ENCODE measurements around the gene STAC2.

Gene STAC2

DNA sequence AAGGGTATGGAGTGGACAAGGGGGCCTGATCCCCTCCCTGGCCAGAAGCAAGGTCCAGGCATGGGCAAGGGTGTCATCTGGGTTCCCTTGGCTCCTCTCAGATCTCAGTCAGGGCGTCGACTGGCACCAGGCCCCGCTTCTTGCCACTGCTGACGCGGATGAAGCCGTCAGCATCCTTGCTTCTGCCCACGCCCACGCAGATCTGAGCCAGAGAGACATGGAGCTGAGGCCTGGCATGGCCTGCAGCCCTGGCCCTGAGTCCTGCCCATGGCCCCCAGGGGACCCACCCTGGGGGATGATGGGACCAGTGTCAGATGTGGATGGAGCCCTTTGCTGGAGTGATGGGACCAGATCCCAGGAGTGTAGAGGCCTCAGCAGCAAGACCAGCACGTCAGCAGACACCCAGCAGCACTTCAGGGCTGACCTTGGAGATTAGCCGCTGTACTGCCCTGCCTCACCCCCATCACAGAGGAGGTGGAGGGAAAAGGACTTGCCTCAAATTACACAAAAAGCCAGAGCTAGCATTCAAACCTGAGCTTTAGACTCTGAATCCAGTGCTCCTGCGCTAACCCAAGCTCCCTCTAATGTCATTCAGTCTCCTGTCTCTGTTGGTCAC is 13.4 kb downstream of the STAC2 start:
- in situ Hi-C loops (cut with HindIII; ENCODE audit: low sequenced_read_pairs), result no loop called here

DNA sequence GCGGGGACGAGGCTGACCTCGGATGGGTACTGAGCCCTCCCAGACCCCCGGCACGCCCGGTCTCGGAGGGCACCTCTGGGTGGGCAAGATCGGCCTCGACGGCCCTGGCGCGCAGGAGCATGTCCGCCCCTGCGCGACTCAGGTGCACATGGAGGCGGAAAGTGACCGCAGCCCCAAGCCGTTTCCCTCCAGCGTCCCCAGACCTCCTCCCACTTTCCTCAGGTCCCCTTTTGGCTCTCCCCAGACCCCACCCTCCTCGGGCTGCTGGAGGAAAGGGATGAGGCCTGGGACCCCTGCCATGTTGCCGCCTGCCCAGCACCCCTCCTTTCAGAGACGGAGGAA is 15.7 kb downstream of the STAC2 start:
- in situ Hi-C loops (cut with HindIII; ENCODE audit: low sequenced_read_pairs), result no loop called here

DNA sequence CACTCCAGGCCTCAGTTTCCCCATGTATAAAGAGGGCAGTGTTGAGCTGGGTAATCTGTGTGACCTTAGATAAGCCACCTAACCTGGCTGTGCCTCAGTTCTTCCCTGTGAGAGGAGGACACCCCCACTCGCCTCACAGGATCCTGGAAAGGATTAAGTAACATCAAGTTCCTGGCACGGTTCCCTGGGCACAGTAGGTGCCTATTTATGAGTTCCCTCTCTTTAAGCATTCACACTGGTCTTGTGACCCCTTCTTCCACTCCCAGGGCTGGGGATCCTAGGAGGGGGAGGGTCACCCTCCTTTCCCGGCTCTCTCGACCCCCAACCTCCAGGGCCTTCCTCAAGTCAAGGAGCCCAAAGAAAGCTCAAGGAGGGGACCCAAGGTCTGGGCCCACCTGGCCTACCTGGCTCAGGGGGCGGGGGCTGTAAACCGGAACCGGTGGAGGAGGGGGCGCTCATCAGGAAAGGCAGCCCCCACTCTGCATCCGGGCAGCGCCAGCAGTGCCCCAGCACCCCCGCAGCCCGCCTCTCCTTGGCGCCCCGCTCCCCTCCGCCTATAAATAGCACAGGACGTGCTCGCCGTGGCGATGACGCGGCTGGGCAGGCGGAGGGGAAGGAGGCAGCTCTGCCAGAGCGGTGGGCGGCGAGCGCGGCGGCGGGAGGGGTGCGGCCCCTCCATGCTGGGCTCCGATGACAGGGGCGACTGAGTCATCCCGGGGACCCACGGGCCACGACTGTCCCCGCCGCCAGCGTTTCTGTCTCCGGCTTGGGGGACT is 16.2 kb downstream of the STAC2 start:
- in situ Hi-C loops (cut with HindIII; ENCODE audit: low sequenced_read_pairs), result no loop called here

- in situ Hi-C loops (cut with HindIII; ENCODE audit: low sequenced_read_pairs), result no loop called here
These were observed 16.9 kb downstream of the STAC2 start for GRCh38 chr17:39208893-39209292.

GRCh38 chr17:39208136-39208535 is 17.6 kb downstream of the STAC2 start:
- in situ Hi-C loops (cut with HindIII; ENCODE audit: low sequenced_read_pairs), result no loop called here

DNA sequence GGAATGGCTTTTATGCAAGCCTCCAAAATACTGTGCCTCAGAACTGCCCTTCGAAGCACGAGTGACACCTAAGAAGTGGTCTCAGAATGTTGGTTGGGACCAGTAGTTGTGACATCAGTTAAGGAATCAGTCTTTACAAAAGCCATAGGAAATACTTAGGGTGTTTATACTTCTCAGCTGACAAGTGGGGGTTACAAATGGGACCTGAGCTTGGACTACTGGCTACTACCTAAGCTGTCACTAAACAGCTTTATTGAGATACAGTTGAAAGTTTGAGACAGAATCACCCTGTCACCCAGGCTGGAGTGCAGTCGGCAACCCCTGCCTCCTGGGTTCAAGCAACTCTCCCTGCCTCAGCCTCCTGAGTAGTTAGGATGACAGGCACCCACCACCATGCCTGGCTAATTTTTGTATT is 20.6 kb downstream of the STAC2 start:
- in situ Hi-C loops (cut with HindIII; ENCODE audit: low sequenced_read_pairs), result no loop called here

DNA sequence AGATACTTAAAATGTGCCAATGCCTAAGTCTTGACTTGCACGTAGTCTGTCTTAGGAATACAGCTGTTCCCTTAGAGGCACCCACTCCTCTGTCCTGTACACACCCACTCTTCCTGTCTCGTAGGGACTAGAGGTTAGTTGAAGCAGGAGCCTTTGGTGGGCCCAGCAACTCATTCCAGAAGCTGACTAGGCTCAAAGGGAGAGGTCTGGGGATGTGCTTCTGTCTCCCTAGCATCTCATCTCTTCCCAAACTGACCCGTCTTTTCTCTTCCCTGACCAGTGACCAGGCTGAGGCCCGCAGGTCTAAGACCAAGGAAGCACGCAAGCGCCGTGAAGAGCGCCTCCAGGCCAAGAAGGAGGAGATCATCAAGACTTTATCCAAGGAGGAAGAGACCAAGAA is 21.5 kb downstream of the STAC2 start:
- in situ Hi-C loops (cut with HindIII; ENCODE audit: low sequenced_read_pairs), result no loop called here

DNA sequence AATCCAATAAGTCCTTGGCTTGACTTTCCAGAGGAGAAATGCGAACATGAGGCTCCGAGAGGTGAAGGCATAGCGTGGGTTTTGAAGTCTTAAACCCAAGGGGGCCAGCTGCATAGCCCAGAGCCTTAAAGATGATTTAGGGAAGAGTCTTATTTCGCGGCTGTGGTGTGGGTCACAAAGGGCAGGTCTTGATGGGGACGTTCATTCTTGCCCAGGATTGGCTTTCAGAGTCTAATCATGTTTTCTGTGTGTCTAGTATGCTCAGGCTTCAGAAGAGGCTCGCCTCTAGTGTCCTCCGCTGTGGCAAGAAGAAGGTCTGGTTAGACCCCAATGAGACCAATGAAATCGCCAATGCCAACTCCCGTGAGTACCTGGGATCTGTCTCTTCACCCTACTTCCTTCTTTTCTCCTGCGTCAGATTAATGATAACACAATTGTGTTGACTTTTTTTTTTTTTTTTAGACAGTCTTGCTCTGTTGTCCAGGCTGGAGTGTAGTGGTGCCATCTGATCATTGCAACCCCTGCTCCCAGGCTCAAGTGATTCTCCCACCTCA is 24.7 kb downstream of the STAC2 start:
- in situ Hi-C loops (cut with HindIII; ENCODE audit: low sequenced_read_pairs), result no loop called here

- in situ Hi-C loops (cut with HindIII; ENCODE audit: low sequenced_read_pairs), result no loop called here
These were observed 25.5 kb downstream of the STAC2 start, which contains the start of gene RPL19 for GRCh38 chr17:39200070-39200879. RPL19 (plus strand) TSS chr17:39200283; CDS start chr17:39200345, 62 bp downstream.

DNA sequence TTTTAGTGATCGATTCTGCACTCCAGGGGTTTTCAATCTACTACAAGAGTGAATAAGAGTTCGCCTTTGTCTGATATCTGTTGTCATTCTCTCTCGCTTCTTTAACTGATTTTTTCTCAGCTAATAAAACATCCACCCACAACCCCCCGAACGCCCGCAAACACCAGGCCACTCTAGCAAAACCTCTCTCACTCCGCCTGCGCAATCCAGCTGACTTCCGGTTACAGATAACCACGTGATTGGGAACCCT is 26.0 kb downstream of the STAC2 start:
- in situ Hi-C loops (cut with HindIII; ENCODE audit: low sequenced_read_pairs), result loop anchor here (25.0 kb wide), 1 partner anchor 312 kb away; no protein-coding TSS in a partner anchor

DNA sequence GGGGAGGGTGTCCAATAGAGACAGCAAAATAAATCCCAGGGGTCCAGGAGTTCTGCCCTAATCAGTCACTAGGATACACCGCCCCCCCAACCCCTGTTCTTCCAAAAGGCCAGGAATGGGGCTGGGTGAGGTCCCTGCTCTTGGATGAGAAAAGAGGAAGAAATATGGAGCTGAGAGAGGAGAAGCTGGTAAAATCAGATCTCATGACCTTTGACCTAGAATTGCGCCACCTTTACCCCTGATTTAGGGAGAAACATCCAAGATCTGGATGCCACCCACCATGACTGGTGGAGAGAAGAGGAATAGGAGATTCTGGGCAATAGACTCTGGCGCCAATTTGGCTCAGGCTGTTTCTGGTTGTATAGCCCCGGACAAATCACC is 27.6 kb downstream of the STAC2 start:
- in situ Hi-C loops (cut with HindIII; ENCODE audit: low sequenced_read_pairs), result loop anchor here (25.0 kb wide), 1 partner anchor 311 kb away; no protein-coding TSS in a partner anchor

- in situ Hi-C loops (cut with HindIII; ENCODE audit: low sequenced_read_pairs), result loop anchor here (25.0 kb wide), 1 partner anchor 310 kb away; no protein-coding TSS in a partner anchor
These were observed 28.2 kb downstream of the STAC2 start, which contains the start of gene CACNB1 for GRCh38 chr17:39197380-39198185. CACNB1 (minus strand) TSS chr17:39197669; CDS start chr17:39197495, 174 bp downstream.

- in situ Hi-C loops (cut with HindIII; ENCODE audit: low sequenced_read_pairs), result loop anchor here (25.0 kb wide), 1 partner anchor 310 kb away; no protein-coding TSS in a partner anchor
These were observed 28.9 kb downstream of the STAC2 start for GRCh38 chr17:39196808-39197291.

DNA sequence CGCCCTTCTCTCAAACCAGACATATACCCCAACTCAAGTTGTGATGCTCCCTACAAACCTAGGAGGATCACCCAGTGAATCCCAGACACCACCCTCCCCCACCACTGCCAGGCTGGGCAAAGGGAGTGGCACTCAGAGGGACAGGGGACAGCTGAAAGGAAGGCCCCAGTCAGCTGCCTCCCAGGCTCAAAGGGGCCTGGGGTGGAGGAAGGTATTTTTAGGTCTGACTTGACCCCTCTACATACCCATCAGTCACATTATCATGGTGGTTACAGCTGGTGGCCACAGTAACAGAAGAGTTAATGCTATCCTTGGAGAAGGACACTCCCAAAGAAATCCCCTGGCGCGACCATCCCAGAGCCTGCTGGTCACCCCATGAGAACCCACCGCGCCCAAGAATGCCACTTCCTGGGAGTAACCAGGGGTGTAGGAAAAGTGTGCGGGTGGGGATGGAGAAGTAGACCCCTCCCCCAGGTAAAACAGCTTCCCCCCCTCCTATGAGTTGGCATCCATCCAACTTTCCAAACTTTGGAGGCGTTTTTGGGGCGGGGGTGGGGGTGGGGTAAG is 29.4 kb downstream of the STAC2 start:
- in situ Hi-C loops (cut with HindIII; ENCODE audit: low sequenced_read_pairs), result loop anchor here (25.0 kb wide), 1 partner anchor 309 kb away; no protein-coding TSS in a partner anchor

- in situ Hi-C loops (cut with HindIII; ENCODE audit: low sequenced_read_pairs), result loop anchor here (25.0 kb wide), 1 partner anchor 308 kb away; no protein-coding TSS in a partner anchor
These were observed 30.1 kb downstream of the STAC2 start for GRCh38 chr17:39195568-39196160.

GRCh38 chr17:39194985-39195524 is 30.7 kb downstream of the STAC2 start:
- in situ Hi-C loops (cut with HindIII; ENCODE audit: low sequenced_read_pairs), result loop anchor here (25.0 kb wide), 1 partner anchor 308 kb away; no protein-coding TSS in a partner anchor

DNA sequence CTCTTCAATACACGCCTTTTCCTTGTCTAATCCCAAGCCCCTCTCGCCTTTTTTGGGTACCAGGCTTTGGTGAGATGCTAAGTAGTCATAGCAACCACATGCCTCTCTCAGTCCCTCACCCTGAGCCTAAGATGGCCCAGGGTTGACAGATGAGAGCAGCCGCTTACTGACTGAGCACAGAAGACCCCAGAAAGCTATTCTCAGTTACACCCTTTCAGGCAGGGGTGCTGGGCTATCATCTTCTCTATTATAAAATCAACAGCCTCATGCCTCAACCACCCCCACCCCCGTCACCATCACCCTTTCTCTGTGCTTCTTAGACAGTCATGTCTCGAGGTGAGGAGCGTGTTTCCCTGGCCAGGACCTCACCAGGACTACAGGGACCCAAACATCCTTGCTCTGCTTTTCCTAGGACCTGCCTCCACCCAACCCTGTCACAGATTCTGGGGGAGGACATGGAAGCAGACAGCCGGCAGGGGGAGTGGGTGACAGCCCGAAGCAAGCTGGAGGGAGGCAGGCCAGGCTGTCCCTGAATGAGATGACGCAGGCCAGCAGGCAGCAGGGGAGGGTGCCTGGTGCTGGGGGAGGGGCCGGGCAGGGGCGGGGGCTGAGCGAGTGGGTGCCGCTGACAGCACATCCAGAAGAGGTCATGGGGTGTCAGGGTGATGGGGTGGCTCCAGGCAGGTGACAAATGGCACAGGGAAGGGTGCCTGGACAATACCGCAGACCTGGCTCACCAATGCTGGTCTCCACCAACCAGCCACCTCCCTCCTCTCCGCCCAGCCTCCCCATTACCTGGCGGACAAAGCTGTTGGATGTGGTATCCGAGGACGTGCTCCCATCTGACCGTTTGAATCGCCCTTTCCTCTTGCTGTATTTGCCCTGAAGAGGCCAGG is 31.4 kb downstream of the STAC2 start:
- in situ Hi-C loops (cut with HindIII; ENCODE audit: low sequenced_read_pairs), result loop anchor here (25.0 kb wide), 1 partner anchor 307 kb away; no protein-coding TSS in a partner anchor

- in situ Hi-C loops (cut with HindIII; ENCODE audit: low sequenced_read_pairs), result loop anchor here (25.0 kb wide), 1 partner anchor 306 kb away; no protein-coding TSS in a partner anchor
These were observed 32.4 kb downstream of the STAC2 start for GRCh38 chr17:39193346-39193745.
